MV-4-11 (cell line): Measurements from ENCODE around the gene SIK2.
"Not testable (repeated sequence)": the region's sequence is repeated elsewhere in the genome, so short reads cannot be mapped to it uniquely, and the experiment has no call there.

ENCODE experiments used
- DNase-seq: peaks from one replicate; lab custom pipeline; 2025; lab: John Stamatoyannopoulos, UW

The SIK2 gene

GRCh38 chr11:111627591-111627990 is 25.3 kb downstream of the SIK2 start:
- DNase-seq = no peak

- no peak for DNase-seq
Measured at GRCh38 chr11:111629499-111629898, 27.2 kb downstream of the SIK2 start.

DNA sequence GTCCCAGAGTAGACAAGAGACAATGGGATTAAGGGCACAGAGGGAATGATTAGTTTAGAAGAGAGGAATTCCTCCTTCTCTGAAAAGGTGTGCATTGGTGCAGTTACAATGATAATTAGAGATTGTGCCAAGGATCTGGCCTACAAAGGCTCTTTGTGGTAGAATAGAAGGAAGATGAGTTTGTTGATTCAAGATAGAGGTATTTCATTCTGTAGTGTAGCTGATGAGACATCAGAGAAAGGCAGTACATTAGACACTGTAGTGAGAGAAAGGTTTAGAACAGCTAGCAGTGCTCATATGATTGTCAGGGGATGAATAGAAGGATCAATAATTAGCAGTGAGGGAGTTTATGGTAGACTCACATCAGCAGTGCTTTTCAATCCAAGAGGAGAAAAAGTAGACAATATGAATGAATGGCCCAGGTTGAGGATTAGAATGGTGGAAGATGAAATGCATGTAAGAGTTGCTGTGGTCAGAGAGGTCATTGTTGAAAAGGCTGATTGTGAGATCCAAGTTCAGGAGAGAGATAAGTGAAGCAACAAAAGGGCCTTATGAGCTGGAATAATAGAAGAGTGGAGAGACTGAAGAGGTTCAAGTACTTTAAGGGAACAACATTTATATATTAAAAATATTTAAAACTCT is 28.9 kb downstream of the SIK2 start:
- no peak for DNase-seq

DNA sequence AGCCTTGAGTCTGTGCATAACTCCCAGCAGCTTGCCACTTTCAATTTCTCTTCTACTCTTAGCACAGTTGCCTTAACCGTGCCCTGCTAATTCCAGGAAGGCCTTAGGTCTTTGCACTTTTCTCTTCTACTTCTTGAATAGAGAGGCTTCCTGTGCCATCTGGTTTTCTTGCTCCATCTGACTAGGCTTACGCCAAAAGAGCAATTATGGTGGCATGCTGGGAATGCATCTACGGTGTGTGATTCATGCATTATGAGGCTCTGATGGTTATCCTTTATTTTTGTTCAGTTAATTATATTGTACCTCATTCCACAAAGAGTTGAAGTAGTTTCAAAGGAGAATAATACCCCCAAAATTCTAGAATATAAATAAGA is 29.4 kb downstream of the SIK2 start:
- DNase-seq = no peak

DNA sequence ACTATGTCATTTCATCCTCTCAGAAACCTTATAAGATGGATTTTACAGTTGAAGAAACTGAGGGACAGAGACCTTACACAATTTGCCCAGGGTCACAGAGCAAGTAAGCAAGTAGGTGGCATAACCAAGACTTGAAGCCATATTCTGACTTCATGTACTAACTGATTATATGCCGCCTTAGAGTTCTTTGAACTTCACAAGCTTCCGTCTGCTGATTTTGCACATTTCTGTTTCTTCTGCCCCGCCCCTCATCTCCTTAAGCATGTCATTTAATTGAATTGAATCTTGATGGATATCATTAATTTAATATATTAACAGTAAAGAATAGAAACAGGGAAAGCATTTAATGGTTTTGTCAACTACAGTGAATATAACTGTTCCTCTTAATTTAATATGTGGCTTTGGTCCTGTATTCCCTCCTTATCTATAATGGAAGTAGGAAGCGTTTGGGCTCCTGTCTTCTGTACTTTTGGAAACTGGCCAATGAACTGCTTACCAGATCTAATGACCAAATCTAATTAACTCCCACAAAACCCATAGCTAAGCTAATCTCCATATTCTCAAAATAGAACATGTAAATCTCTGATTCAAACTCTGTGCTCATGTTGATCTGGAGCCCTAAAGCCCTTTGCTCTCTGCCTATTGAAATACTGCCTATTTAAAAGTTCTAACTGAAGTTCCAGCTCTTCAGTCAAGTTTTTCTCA is 30.4 kb downstream of the SIK2 start:
- no peak for DNase-seq

- no peak for DNase-seq
Measured at GRCh38 chr11:111633248-111633647, 31.0 kb downstream of the SIK2 start.

GRCh38 chr11:111633756-111634362 is 31.6 kb downstream of the SIK2 start:
- no peak for DNase-seq

- DNase-seq = no peak
Measured at GRCh38 chr11:111634981-111635705, 32.9 kb downstream of the SIK2 start.

- DNase-seq = no peak
Measured at GRCh38 chr11:111635706-111636045, 33.4 kb downstream of the SIK2 start.

- DNase-seq = no peak
Measured at GRCh38 chr11:111637885-111638284, 35.6 kb downstream of the SIK2 start.

DNA sequence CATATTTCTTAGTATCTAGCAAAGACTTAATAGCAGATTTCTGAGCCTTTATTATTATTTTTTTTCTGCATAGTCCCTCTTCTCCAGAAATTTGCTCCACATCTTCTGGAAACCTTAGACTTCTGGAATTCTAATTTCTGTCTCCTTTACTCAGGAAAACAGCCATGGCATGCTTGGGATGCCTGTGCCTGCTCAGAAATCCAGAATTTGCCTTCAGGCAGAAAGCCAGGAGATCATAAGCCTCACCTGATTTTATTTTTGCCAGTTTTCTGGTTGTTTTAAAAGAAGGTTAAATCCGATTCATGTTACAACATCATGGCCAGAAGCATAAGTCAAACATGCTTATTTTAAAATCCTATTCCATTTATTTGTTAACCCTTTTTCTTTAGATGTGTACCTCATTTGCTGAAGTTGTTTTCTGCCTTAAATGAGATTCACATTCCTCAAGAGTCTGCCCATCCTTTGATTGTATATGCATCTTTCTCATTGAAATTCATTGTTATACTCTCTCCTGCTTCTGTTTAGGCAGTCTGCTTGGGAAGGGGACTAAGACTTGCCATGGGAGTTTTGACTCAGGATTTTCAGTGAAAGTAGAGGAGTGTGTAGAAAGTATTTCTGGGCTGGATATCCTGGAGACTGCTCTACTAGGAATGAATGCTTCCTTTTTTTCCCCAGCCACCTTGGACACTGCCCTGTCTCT is 37.1 kb downstream of the SIK2 start:
- DNase-seq = no peak

GRCh38 chr11:111641339-111642015 is 39.2 kb downstream of the SIK2 start:
- no peak for DNase-seq

- DNase-seq = no peak
Measured at GRCh38 chr11:111642542-111642941, 40.3 kb downstream of the SIK2 start.

DNA sequence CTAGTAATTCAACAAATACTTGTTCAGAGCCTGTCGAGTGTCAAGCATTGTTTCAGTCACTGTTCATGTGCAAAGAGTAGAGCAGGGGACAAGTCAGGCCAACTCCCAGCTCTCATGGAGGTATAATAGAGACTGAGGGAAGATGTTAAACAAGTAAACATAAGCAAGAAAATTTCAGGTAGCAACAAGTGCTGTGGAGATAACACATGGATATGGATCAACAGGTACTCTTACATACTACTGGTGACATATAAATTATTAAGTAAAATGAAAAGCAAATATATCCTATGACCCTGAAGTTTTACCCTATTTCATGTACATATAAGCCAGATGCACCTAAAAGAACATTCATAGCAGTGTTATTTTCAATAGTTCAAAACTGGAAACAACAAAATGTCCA is 42.7 kb downstream of the SIK2 start:
- DNase-seq = no peak

- DNase-seq = no peak
Measured at GRCh38 chr11:111645657-111646316, 43.5 kb downstream of the SIK2 start.

DNA sequence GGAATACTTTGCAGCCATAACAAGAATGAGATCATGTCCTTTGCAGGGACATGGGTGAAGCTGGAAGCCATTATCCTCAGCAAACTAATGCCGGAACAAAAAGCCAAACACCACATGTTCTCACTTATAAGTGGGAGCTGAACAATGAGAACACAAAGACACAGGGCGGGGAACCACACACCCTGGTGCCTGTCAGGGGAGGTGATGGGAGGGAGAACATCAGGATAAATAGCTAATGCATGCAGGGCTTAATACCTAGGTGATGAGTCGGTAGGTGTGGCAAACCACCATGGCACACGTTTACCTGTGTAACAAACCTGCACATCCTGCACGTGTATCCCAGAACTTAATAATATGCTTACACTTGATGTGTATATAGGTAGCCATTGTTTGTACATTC is 49.1 kb downstream of the SIK2 start:
- DNase-seq = not testable (repeated sequence)

GRCh38 chr11:111652184-111652583 is 49.9 kb downstream of the SIK2 start:
- no peak for DNase-seq

- DNase-seq = no peak
Measured at GRCh38 chr11:111654601-111655000, 52.4 kb downstream of the SIK2 start.

DNA sequence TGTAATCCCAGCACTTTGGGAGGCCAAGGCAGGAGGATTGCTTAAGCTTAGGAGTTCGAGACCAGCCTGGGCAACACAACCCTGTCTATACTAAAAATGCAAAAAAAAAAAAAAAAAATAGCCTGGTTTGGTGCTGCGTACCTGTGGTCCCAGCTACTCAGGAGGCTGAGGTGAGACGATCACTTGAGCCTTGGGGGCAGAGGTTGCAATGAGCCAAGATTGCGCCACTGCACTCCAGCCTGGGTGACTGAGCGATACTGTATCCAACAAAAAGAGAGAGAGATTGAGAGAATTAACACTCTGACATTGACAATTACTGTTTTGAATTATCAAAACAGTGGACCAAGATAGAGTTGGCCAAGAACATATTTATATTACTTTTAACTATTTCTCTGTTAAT is 53.7 kb downstream of the SIK2 start:
- no peak for DNase-seq

GRCh38 chr11:111657905-111658304 is 55.7 kb downstream of the SIK2 start:
- not testable (repeated sequence) for DNase-seq

GRCh38 chr11:111658493-111658892 is 56.2 kb downstream of the SIK2 start:
- DNase-seq = not testable (repeated sequence)
